HepG2 (cell line): ENCODE data around the gene KRT14. TPM values are rescaled to one million over a fixed set of nuclear protein-coding genes. Genes with fewer than 3 reads are reported as not detected.

Experiments used
- EP300 ChIP-seq, 3 experiments: sonication (generic) in 1 of 3; formaldehyde crosslinking in 1 of 3; IDR thresholded peaks; 2 replicates each; pipeline versions ENCODE4 v1.5.1 to v1.6.1; 2011 to 2020; ENCODE audit warnings: low read depth in 2 of 3, low read length in 2 of 3, borderline replicate concordance in 1 of 3, improper control_type of control experiment in 1 of 3, mild to moderate bottlenecking in 1 of 3, missing genetic modification reagents in 1 of 3, moderate library complexity in 1 of 3
- HES4 ChIP-seq: sonication (generic); formaldehyde crosslinking; IDR thresholded peaks from 2 replicates; pipeline ENCODE4 v1.9.0; 2021; ENCODE audit warnings: mild to moderate bottlenecking, missing genetic modification reagents, borderline replicate concordance
- MAZ ChIP-seq, 2 experiments: sonication (generic) in 1 of 2; formaldehyde crosslinking in 1 of 2; IDR thresholded peaks; 2 replicates each; pipeline versions ENCODE4 v1.5.0 to v1.6.1; 2012 to 2020; ENCODE audit warnings: low read depth in 2 of 2, mild to moderate bottlenecking in 2 of 2, borderline replicate concordance in 1 of 2, improper control_type of control experiment in 1 of 2, low read length in 1 of 2, missing genetic modification reagents in 1 of 2, moderate library complexity in 1 of 2
- MBNL3 ChIP-seq: fragments of 250-450 bp; sonication (Bioruptor Pico); conservative IDR thresholded peaks from 2 replicates; pipeline ENCODE4 v1.8.0; 2022; ENCODE audit warnings: mild to moderate bottlenecking, inconsistent platforms
- MTA3 ChIP-seq: sonication (generic); formaldehyde crosslinking; IDR thresholded peaks from 2 replicates; pipeline ENCODE4 v1.4.0; 2020; ENCODE audit warnings: missing genetic modification reagents
- NR2F6 ChIP-seq, 2 experiments: IDR thresholded peaks; 2 replicates each; pipeline ENCODE4 v1.6.1; 2016; ENCODE audit warnings: antibody characterized with exemption in 1 of 2, mild to moderate bottlenecking in 1 of 2
- PHF8 ChIP-seq: sonication (generic); formaldehyde crosslinking; IDR thresholded peaks from 2 replicates; pipeline ENCODE4 v1.5.0; 2020; ENCODE audit warnings: missing genetic modification reagents
- POLR2AphosphoS2 ChIP-seq: IDR thresholded peaks from 2 replicates; pipeline ENCODE4 v1.6.1; 2011; ENCODE audit warnings: low read depth, low read length, improper control_type of control experiment
- PPARG ChIP-seq: conservative IDR thresholded peaks from 2 replicates; pipeline ENCODE4 v1.6.1; 2016; ENCODE audit warnings: missing biosample characterization, missing genetic modification reagents
- PREB ChIP-seq: sonication (generic); formaldehyde crosslinking; IDR thresholded peaks from 2 replicates; pipeline ENCODE4 v1.4.0; 2020; ENCODE audit warnings: missing genetic modification reagents
- RAD21 ChIP-seq: fragments of 450-650 bp; formaldehyde crosslinking; IDR thresholded peaks from 2 replicates; pipeline ENCODE4 v1.5.0; 2020; ENCODE audit warnings: mild to moderate bottlenecking
- SKIL ChIP-seq: sonication (generic); formaldehyde crosslinking; IDR thresholded peaks from 2 replicates; pipeline ENCODE4 v1.8.0; 2022; ENCODE audit warnings: missing genetic modification reagents, mild to moderate bottlenecking, moderate library complexity, borderline replicate concordance
- SMYD3 ChIP-seq: sonication (generic); formaldehyde crosslinking; IDR thresholded peaks from 2 replicates; pipeline ENCODE4 v1.8.1; 2023; ENCODE audit warnings: mild to moderate bottlenecking, missing genetic modification reagents
- ZBTB44 ChIP-seq: sonication (generic); formaldehyde crosslinking; IDR thresholded peaks from 2 replicates; pipeline ENCODE4 v1.4.0; 2020; ENCODE audit warnings: missing genetic modification reagents
- ZBTB46 ChIP-seq: sonication (generic); formaldehyde crosslinking; IDR thresholded peaks from 2 replicates; pipeline ENCODE4 v1.4.0; 2020; ENCODE audit warnings: mild to moderate bottlenecking, missing genetic modification reagents, borderline replicate concordance
- ZNF10 ChIP-seq: sonication (generic); formaldehyde crosslinking; IDR thresholded peaks from 2 replicates; pipeline ENCODE4 v1.4.0; 2020; ENCODE audit warnings: mild to moderate bottlenecking, low read depth, missing genetic modification reagents, borderline replicate concordance
- ZNF12 ChIP-seq: sonication (generic); formaldehyde crosslinking; IDR thresholded peaks from 2 replicates; pipeline ENCODE4 v1.5.0; 2020; ENCODE audit warnings: missing genetic modification reagents
- ZNF343 ChIP-seq: sonication (generic); formaldehyde crosslinking; IDR thresholded peaks from 2 replicates; pipeline ENCODE4 v1.4.0; 2020; ENCODE audit warnings: mild to moderate bottlenecking, missing genetic modification reagents
- ZNF562 ChIP-seq: sonication (generic); formaldehyde crosslinking; IDR thresholded peaks from 2 replicates; pipeline ENCODE4 v1.8.0; 2022; ENCODE audit warnings: missing genetic modification reagents, borderline replicate concordance
- ZNF569 ChIP-seq: sonication (generic); formaldehyde crosslinking; IDR thresholded peaks from 2 replicates; pipeline ENCODE4 v1.5.0; 2020; ENCODE audit warnings: mild to moderate bottlenecking, missing genetic modification reagents, moderate library complexity, borderline replicate concordance
- ZNF652 ChIP-seq: IDR thresholded peaks from 2 replicates; pipeline ENCODE4 v1.6.1; 2016; ENCODE audit warnings: low read depth, borderline replicate concordance
- ZNF788 ChIP-seq: sonication (generic); formaldehyde crosslinking; IDR thresholded peaks from 2 replicates; pipeline ENCODE4 v1.5.0; 2020; ENCODE audit warnings: mild to moderate bottlenecking, missing genetic modification reagents, borderline replicate concordance
- polyA plus RNA-seq, 8 experiments: library from polyadenylated mRNA; depleted of rRNA in 3 of 8; stranded (reverse) in 7 of 8; unstranded in 1 of 8; fragments of >200 nt; fragmentation: Illumina TruSeq in 4 of 8; extraction: Trizol in 4 of 8; gene quantifications; 2 replicates each; pipeline versions ENCODE4 v1.2.1 to v1.2.3, GENCODE V29; 2011 to 2016; ENCODE audit warnings: low read depth in 4 of 8, missing spikeins in 1 of 8, mixed read lengths in 1 of 8; ENCODE audit not compliant: insufficient read depth in 1 of 8
- total RNA-seq, 5 experiments: library from RNA; depleted of rRNA; stranded (reverse); fragments of >200 nt; fragmentation: Illumina TruSeq; extraction: Trizol; gene quantifications; 2 replicates each; pipeline ENCODE4 v1.2.3, GENCODE V29; 2016; ENCODE audit warnings: low read depth in 1 of 5

The KRT14 gene
- total and polyA plus RNA-seq, 2 of the 13 experiments (the other 11 are each of a cell fraction or from before 2014, with no cell fraction given): 0.09 TPM; not detected in 1

GRCh38 chr17:41548844-41549595, 37.7 kb downstream of the KRT14 start (continued):
- TF ChIP-seq EP300 (IDR thresholded peaks at IDR 0.05; ENCODE audit: low read depth in 2 of 2, low read length in 2 of 2) (no peak), EP300 (CRISPR knock-in tag; IDR thresholded peaks at IDR 0.05; ENCODE audit: borderline replicate concordance) (no peak; the same call in 1 of the 2 replicates), PREB (CRISPR knock-in tag) (no peak), HES4 (no peak), ZNF569 (CRISPR knock-in tag) (no peak), ZNF652 (CRISPR knock-in tag) (no peak), NR2F6 (IDR thresholded peaks at IDR 0.05) (no peak), NR2F6 (CRISPR knock-in tag; IDR thresholded peaks at IDR 0.05) (no peak; the same call in 1 of the 2 replicates), MBNL3 (CRISPR knock-in tag) (no peak), SKIL (CRISPR knock-in tag) (no peak), MAZ (IDR thresholded peaks at IDR 0.05; ENCODE audit: borderline replicate concordance, low read depth, low read length) (peak; percentile 25; the same call in 1 of the 2 replicates), MAZ (CRISPR knock-in tag; IDR thresholded peaks at IDR 0.05; ENCODE audit: low read depth) (no peak; the same call in 1 of the 2 replicates), MTA3 (CRISPR knock-in tag) (no peak), POLR2AphosphoS2 (no peak), ZNF343 (CRISPR knock-in tag) (peak; percentile 80), PPARG (peak; percentile 62), ZNF788 (CRISPR knock-in tag) (no peak), ZNF12 (CRISPR knock-in tag) (no peak), ZBTB46 (no peak), ZNF562 (no peak), PHF8 (no peak), ZNF10 (CRISPR knock-in tag) (no peak), SMYD3 (CRISPR knock-in tag) (no peak), ZBTB44 (CRISPR knock-in tag) (no peak; the same call in 1 of the 2 replicates), RAD21 (peak; percentile 91)
